GM19043 (cell line): Measurements from ENCODE around the gene OR7C2.
"Not testable (repeated sequence)": the region's sequence is repeated elsewhere in the genome, so short reads cannot be mapped to it uniquely, and the experiment has no call there.

ENCODE experiments used
- ATAC-seq: cut with Tn5 transposase; IDR thresholded peaks from one replicate; pipeline ENCODE4 v1.9.1; 2021; ENCODE audit warnings: low read depth; ENCODE audit not compliant: unreplicated experiment

Gene OR7C2

GRCh38 chr19:14941189-14941588 is at the start of gene OR7C2:
OR7C2 (plus strand) TSS chr19:14941489; CDS start chr19:14941489, 0 bp downstream.
- no peak for ATAC-seq

GRCh38 chr19:14901675-14902260 is 39.5 kb upstream of the OR7C2 start:
- ATAC-seq = no peak

GRCh38 chr19:14906711-14907110 is 34.6 kb upstream of the OR7C2 start:
- no peak for ATAC-seq

- no peak for ATAC-seq
Observed at GRCh38 chr19:14915116-14915515, 26.2 kb upstream of the OR7C2 start.

- ATAC-seq = no peak
Observed at GRCh38 chr19:14916848-14917247, 24.4 kb upstream of the OR7C2 start.

GRCh38 chr19:14933506-14933905 is 7.8 kb upstream of the OR7C2 start:
- ATAC-seq = no peak

- no peak for ATAC-seq
Observed at GRCh38 chr19:14940266-14940665, 1.0 kb upstream of the OR7C2 start.

GRCh38 chr19:14943601-14944000 is 2.3 kb downstream of the OR7C2 start:
- ATAC-seq = no peak

- no peak for ATAC-seq
Observed at GRCh38 chr19:14944456-14944855, 3.2 kb downstream of the OR7C2 start.

- ATAC-seq = not testable (repeated sequence)
Observed at GRCh38 chr19:14949413-14949812, 8.1 kb downstream of the OR7C2 start.

GRCh38 chr19:14949876-14950275 is 8.6 kb downstream of the OR7C2 start:
- no peak for ATAC-seq

- ATAC-seq = no peak
Observed at GRCh38 chr19:14950421-14950820, 9.1 kb downstream of the OR7C2 start.

- no peak for ATAC-seq
Observed at GRCh38 chr19:14952767-14953166, 11.5 kb downstream of the OR7C2 start.

- no peak for ATAC-seq
Observed at GRCh38 chr19:14954071-14954655, 12.9 kb downstream of the OR7C2 start.

GRCh38 chr19:14957464-14957863 is 16.2 kb downstream of the OR7C2 start:
- no peak for ATAC-seq

- ATAC-seq = no peak
Observed at GRCh38 chr19:14959263-14959662, 18.0 kb downstream of the OR7C2 start.

- ATAC-seq = no peak
Observed at GRCh38 chr19:14961956-14962685, 20.8 kb downstream of the OR7C2 start.

- ATAC-seq = no peak
Observed at GRCh38 chr19:14968247-14968646, 27.0 kb downstream of the OR7C2 start.

GRCh38 chr19:14971474-14971873 is 30.2 kb downstream of the OR7C2 start:
- ATAC-seq = no peak

- ATAC-seq = no peak
Observed at GRCh38 chr19:14972676-14973075, 31.4 kb downstream of the OR7C2 start.

- no peak for ATAC-seq
Observed at GRCh38 chr19:14974488-14974887, 33.2 kb downstream of the OR7C2 start.

GRCh38 chr19:14977128-14977527 is 35.8 kb downstream of the OR7C2 start:
- ATAC-seq = no peak
